SKM-1 treated with dmso at 0.1 percent for 144 hours (cell line): ENCODE data around the gene SRGAP1.
"Not testable (repeated sequence)": the region's sequence is repeated elsewhere in the genome, so short reads cannot be mapped to it uniquely, and the experiment has no call there.

ENCODE experiments used
- DNase-seq: peaks from one replicate; lab custom pipeline; 2025; ENCODE audit not compliant: unreplicated experiment; lab: John Stamatoyannopoulos, UW

The SRGAP1 gene

DNA sequence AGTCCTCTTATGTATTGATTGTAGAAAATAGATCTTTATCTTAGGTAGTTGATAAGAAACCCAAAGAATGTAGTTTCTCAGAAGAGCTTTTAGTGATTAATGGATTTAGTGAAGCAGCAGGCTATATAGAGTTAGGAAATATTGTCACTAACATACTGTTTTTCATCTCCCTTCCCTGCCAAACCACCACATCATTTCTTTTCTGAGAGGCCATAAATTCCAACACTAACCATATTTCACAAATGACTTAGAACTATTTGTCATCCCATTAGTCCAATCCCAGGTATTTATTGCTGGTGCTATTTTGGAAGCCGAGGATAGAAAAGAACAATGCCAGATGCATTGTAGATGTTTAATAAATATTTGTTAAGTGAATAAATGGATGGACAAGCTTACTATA lies 191.9 kb downstream of the SRGAP1 start:
- no peak for DNase-seq

DNA sequence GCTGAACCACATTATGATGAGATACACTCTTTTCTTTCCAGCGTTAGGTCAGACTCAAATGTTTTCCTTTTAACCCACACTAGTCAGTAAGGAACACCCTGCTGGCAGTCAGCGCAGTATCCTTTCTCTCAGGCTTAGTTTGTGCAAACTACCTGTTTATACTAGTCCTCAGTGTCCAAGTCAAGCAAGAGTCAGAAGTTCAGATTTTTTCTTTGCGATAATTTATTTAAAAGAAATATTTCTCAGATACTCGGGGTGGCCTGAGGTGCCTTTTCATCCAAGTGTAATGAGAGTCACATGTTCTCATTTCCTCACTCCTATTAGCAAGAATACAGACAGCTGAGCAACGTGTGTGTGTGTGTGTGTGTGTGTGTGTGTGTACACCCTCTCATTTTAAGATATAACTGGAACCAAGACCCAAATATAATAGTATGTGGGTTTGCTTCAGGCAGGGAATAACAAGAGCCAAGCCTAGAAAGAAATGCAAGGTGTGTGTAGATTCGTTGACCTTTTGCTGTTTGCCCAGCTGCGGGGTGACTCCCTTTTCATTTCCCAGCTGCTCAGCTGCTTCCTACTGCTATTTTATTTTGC lies 194.9 kb downstream of the SRGAP1 start:
- no peak for DNase-seq

DNA sequence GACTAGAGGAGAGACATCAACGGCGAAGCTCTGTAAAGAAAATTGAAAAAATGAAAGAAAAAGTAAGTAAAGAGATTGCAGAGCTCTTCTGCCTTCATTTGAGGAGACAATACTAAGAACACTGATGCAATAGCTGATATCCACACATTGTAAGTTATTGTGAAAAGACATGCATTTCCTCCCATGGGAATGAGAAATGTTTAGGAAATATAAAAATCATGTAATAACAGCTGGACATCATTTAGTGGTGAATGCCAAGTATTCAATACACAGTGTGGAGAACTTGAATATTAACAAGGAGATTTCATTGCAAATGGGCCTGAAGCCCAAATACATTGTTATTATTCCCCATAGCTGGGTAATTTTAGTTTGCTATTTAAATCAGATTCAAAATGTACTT lies 198.4 kb downstream of the SRGAP1 start:
- no peak for DNase-seq

DNA sequence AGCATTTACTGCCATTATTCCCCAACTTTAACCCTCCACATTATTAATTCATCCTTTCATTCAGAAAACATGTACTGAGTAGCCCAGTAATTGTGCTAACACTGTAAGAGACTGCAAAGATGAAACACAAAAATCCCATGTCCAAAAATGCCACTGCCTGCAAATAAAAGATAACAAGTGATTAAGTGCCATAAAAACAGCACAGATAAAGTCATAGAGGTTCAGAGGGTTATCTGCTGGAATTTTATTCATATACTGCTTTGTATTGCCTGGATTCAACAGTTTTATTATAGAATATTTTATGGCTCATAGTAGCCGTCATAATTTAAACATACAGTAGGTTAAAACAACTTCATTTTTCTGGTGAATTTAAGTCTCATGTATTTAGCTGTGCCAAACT lies 199.7 kb downstream of the SRGAP1 start:
- DNase-seq, result no peak

DNA sequence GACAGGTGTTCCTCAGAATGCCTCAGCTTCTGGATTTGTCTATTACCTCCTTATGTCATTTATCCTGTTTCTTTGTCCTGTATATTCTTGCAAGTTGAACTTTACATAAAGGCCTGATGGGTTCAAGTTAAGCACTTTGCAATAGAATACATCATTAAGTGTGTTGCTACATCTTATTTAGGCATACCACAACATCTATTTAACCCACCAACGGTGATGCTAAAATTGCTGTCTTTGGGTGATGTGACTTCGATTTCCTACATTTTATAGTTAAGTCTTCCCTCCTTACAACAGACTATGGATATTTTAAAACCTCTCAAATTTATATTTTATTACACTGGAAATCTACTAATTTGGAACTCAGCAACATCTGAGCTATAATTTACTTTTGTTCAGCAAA lies 206.6 kb downstream of the SRGAP1 start:
- DNase-seq, result no peak

DNA sequence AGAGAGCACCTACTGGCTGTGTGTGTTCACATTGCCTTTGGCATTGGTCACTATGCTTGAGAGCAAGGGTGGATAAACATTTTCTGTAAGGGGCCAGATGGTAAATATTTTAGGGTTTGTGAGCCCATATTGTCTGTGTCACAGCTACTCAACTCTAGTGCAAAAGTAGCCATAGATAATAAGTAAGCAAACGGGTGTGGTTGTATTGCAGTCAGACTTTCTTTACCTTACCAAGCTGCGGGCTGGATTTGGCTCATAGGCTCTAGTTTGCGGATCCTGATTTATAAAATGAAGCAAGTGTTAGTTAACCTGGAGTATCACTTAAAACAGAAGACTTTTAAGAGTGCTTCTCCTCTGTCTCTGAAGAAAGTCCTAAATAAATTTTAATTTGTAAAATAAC lies 208.6 kb downstream of the SRGAP1 start:
- no peak for DNase-seq

DNA sequence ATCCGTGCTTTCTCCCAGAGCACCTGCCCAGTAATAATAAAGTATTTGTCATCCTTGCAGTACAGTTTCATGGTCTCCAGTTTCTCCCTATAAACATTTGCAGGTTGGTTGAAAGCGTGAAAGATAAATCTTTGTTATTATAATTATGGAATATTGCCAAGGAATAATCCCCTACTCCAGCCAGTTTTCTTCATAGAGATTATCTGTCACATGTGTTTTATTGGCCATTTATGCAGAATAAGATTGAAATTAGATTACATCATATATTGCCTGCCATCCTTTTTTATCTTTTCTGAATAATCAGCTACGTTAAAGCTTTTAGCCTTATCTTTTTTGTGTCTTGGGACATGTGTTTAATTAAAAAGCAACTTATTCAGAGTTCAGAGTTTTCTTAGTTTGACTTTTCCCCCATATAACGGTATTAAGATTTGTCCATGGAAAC lies 209.6 kb downstream of the SRGAP1 start:
- DNase-seq, result no peak

DNA sequence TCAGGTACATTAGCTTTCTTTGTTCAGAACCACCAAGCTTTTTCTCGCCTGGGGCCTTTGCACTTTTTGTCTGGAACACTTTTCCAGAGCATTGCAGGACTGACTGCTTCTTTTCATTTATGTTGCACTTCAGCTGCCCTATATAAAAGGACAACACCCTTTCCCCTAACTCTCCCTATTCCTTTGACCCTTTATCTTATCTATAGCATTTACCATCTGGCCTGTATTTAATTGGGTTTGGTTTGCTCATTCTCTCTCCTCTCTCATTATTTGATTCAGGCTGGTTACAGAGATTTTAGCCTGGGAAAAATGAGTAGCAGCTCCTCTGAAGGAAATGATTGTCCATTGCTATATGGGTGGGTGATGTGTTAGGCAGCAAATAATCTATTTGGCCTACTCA lies 212.2 kb downstream of the SRGAP1 start:
- DNase-seq, result no peak

DNA sequence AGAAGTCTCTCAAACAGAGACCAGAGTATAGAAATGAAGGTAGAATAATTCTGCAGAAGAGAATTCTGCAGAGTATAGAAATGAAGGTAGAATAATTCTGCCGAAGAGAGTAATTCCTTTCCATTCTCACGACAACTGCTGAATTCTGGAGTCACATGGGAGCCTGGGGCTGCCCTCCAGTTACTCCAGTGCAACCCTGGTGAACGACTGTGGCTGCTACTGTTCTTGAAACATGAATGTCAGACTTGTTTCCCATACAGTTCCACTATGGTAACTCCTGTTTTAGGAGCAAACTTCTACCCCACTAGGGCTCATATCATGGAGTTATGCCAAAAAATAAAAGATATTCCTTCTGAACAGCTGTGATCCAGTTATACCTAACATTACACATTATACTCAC lies 213.2 kb downstream of the SRGAP1 start:
- DNase-seq, result no peak

DNA sequence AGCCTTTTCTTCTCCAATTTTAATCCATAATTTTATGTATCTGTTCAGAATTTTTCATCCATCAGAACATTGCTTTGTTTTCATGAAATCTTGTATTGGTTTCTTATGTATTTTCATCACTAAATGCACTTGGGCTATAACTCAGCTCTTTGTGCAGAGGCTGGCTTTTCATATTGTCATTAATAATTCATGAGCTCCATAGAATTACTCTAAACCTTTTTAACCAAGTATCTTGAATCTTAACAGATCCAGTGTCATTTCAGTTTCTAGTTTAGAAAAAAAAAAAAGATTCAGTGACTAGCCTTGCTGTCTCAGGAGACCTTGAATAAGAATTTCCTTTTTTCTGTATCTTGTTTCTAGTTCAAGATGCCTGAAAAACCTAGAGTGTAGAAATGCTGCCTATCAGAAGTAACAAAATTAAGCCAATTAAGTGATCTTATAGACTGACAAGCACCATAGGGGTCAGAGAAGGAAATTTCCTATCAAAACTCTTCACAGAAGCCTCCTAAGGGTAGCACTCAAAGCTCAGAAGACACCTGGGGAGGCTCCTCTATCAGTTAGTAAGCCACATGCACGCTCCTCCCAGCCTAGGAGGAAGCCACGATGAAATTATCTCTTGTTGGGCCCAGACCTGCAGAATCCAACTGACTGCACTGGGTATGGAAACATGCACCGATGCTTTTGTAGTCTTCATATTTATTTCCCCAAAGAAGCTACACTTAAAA lies 214.2 kb downstream of the SRGAP1 start:
- no peak for DNase-seq

DNA sequence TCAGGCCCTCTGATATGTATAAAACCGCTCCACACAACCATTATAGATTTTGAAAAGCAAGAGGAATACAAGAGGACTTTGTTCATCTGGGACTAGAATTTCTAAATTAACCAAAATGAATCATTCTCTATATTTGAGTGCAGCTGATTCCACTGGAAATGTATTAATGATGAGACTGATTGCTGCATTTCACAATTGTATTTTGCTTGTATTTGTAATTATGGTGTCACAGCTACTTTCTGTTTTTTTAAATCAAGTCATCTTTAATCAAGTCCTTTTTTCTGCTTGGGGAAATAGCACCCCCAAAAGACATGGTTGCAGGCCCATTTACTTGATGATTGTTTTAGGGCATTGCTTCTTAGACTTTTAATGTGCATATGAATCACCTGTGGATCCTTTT lies 215.2 kb downstream of the SRGAP1 start:
- DNase-seq, result no peak

DNA sequence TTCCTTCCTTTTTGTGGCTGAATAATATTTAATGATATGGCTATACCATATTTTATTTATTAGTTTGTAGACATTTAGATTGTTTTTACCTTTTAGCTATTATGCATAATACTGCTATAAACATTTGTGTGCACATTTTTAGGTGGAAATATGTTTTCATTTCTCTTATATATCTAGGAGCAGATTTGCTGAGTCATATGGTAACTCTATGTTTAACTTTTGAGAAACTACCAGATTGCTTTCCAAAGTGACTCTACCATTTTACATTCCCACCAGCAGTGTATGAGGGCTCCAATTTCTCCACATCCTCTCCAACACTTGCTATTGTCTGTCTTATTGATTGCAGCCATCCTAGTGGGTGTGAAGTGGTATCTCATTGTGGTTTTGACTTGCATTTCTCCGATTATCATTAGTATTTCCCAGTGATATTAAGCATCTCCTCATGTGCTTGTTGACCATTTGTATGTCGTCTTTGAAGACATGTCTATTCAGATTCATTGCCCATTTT lies 217.4 kb downstream of the SRGAP1 start:
- no peak for DNase-seq

DNA sequence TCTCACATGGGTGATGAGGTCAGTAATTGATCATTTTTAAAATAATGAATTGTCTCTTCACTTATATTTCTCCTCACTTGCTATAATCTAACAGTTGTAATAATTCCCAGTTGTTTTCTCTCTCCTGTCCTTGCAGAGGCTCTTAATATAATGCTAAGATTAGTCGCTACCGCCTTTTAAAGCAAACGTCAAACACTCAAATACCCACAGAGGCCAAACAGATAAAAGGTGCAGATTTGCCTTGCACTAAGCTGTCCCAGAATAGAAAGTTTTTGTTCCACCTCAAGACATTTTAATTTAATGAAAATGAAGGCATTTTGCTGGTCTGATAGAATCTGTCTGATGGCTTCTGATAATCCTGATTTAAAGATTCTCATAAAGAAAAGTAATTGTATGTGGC lies 218.6 kb downstream of the SRGAP1 start:
- no peak for DNase-seq

DNA sequence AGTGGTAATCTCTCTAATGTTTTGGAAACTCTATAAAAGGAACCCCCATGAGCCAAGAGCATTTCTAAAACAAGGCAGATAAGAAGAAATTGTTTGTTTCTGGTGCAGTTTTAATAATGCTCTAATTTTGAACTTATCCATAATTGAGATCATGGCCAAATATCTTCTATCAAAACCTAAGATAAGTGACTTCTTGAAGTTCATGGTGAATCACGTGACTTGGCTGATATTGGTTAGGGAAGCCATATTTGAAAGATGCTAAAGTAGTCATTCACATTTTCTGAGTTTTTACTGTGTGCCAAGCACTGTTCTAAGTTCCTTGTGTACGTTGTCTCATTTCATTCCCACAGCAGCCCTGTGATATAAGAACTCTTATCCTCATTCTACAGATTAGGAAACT lies 219.7 kb downstream of the SRGAP1 start:
- no peak for DNase-seq

DNA sequence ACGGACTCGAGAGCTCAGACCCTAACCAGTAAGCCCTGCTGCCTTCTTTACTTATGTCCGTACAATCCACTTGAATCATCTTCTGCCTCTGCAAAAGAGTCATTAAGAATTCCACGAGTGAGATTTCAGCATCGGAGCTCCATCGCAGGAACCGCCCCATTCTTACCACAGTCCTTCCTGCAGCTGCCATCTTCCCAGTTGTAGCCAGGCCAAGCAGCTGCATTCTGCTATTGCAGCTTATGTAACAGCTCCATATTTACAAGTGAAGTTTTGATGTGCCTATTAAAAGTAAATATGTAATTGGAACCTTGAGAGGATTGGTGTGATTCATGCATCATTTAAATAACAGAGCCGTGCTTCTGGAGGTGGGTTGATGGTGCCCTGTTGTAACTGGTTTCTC lies 220.2 kb downstream of the SRGAP1 start:
- DNase-seq, result no peak

DNA sequence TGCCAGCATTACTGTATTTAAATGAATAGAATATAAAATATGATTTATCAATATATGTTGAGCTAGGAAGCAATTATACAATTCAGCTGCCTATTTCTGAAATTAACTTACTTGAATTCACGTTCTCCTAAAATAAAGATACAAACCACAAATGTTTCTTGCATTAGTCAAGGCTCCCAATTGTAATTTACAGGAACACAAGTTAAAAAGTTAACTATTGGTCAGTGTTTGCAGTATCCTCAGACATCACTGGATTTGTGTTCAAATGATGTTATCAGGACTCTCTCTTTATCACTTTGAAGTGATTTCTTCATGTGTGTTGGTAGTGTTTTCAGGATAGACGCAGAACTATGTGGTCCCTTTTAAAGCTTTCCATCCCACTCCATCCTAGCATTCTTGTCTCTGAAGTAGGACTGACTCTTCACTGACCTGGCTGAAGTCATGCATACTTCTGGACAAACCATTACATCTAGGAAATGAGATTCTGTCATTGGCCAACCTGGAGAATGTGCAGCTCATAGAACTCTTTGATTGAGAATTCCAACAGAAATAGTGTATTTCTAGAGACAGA lies 221.5 kb downstream of the SRGAP1 start:
- DNase-seq, result no peak

DNA sequence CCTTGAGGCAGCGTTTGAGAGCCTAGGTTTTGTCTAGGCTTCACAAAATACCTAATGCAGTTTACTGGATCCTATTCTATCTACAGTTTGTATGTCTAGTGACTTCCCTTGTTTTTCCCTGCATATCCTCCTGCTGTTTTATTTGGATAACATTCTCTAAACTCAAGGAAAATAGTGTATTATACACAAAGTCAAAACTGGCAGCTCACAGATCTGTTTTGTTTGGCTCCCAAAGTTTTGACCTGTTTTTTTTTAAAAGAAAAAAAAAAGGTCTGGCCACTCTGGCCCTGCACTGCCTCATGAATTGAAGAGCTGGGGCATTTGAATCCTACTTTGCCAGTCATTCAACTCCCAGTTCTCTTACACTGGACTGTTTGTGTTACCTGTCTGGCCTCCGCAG lies 222.3 kb downstream of the SRGAP1 start:
- DNase-seq, result no peak

DNA sequence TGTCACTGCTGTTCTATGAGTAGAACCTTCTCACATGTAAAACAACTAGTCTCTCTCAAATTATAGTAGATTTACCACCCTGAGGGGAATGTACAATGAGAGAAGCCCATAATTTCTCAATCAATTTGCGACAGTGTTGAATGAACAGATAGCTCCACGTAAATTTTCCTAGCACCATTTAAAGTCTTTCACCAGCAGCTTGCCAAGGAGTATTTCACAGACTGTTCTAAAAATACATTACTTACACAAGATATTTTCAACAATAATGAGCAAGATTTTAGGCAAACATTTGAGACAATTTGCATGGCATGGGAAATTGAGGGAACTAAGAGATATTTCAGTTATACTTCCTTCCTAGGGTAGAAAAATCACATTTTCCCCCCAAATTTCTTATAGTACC lies 226.0 kb downstream of the SRGAP1 start:
- no peak for DNase-seq

DNA sequence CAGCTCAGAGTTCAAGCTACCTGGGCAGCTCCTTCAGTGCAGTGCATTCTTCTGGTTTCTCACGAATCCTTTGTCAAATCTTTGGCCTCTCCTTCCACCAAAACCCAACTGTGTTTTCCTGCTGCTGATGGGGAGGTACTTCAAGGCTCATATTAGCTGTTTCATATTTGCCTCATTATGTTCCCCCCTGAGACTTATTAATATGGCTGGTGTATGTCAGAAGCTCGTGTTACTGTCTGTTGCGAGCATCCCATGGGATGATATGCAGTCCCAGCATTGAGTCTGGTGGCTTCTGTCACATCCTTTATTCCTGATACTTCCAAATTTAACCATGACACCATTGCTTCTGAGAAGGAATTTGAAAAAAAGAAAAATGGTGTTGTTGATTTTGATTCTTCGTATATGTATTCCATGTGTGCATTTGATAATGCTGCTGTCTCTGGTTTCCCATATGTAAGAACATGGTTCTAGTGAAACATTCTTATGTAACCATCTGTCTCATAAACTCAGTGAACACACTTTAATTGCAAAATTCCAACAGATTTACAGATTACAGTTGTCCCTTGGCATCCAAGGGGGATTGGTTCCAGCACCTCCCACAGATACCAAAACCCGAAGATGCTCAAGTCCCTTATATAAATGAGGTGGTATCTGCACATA lies 228.5 kb downstream of the SRGAP1 start:
- DNase-seq, result no peak

DNA sequence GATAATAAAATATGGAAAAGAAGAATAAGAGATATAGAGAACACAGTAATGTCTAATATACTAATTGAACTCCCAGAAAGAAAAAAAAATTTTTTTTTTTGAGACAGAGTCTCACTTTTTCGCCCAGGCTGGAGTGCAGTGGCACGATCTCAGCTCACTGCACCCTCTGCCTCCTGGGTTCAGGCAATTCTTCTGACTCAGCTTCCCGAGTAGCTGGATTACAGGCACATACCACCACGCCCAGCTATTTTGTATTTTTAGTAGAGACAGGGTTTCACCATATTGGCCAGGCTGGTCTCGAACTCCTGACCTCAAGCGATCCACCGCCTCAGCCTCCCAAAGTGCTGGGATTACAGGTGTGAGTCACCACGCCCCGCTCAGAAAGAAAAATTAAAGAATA lies 232.1 kb downstream of the SRGAP1 start:
- DNase-seq, result not testable (repeated sequence)

DNA sequence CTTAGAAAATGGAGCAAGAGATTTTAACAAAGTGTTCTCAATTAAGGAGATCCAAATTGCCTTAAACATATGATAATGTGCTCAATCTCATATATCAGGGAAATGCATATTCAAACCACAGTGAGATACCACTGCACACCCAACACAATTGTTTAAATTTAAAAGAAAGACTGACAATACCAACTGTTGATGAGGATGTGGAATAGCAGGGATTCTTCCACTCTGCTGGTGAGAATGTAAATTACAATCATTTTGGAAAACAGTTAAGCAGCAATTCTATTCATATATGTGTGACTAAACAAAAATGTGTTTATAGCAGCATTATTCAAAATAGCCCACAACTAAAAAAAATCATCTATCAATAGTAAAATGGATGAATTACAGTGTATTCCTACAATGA lies 233.4 kb downstream of the SRGAP1 start:
- no peak for DNase-seq
